A549 (cell line): Measurements from ENCODE around the gene XPO6. TPM values are rescaled to one million over a fixed set of nuclear protein-coding genes. Genes with fewer than 3 reads are reported as not detected.
A peak's percentile ranks its signal among the peaks of the same experiment; 100 is the strongest.

Source experiments
- ATAC-seq, 2 experiments: fragments of 200-7000 bp in 1 of 2; fragments of >200 bp in 1 of 2; cut with Nextera tagmentation in 1 of 2; cut with Tn5 transposase in 1 of 2; 3 replicates each; pipeline versions ENCODE4 v1.8.0 to v1.9.1; 2018 to 2020; ENCODE audit warnings: mild to moderate bottlenecking in 1 of 2, moderate library complexity in 1 of 2
- CTCF ChIA-PET: fragments of 300-600 bp; sonication (Branson Sonifier 250); formaldehyde crosslinking; extraction: SDS; loops from one replicate; lab custom pipeline; 2021; ENCODE audit warnings: antibody characterized with exemption, inconsistent platforms; lab: Yijun Ruan, JAX
- POLR2A ChIA-PET: fragments of 350-600 bp; formaldehyde crosslinking; extraction: SDS; loops from one replicate; lab custom pipeline; 2021; ENCODE audit warnings: antibody characterized with exemption, inconsistent platforms; lab: Yijun Ruan, JAX
- DNase-seq, 2 experiments: peaks; one replicate each; pipeline versions ENCODE4 v3.0.0 to v3.0.0-alpha.2; 2011 to 2016; ENCODE audit warnings: low read depth in 1 of 2, low spot score in 1 of 2
- FAIRE-seq: peaks from 2 replicates; lab custom pipeline; 2011; peaks lifted over from hg19 to GRCh38; lab: Jason Lieb, UNC
- H3K27ac ChIP-seq, 2 experiments: fragments of >200 bp; sonication (Bioruptor Twin); formaldehyde crosslinking; 3 replicates each; pipeline ENCODE4 v1.5.1; 2016 to 2017
- H3K4me1 ChIP-seq: fragments of >200 bp; sonication (Bioruptor Twin); formaldehyde crosslinking; 3 replicates; pipeline ENCODE4 v1.6.1; 2016
- H3K4me2 ChIP-seq: fragments of >200 bp; sonication (Bioruptor Twin); formaldehyde crosslinking; 3 replicates; pipeline ENCODE4 v1.6.1; 2016
- H3K4me3 ChIP-seq: fragments of >200 bp; sonication (Bioruptor Twin); formaldehyde crosslinking; 3 replicates; pipeline ENCODE4 v1.5.1; 2016
- H3K9me3 ChIP-seq: fragments of >200 bp; sonication (Bioruptor Twin); formaldehyde crosslinking; 3 replicates; pipeline ENCODE4 v1.6.1; 2016
- CBX2 ChIP-seq: fragments of 200-600 bp; sonication (generic); IDR thresholded peaks from 2 replicates; pipeline ENCODE4 v1.6.1; 2016; ENCODE audit warnings: low read depth, mild to moderate bottlenecking, borderline replicate concordance
- CEBPB ChIP-seq, 2 experiments: fragments of >200 bp in 1 of 2; sonication (Bioruptor Twin) in 1 of 2; formaldehyde crosslinking in 1 of 2; IDR thresholded peaks; 2 replicates each; pipeline ENCODE4 v1.6.1; 2012 to 2016
- CHD4 ChIP-seq: fragments of 200-600 bp; sonication (generic); IDR thresholded peaks from 2 replicates; pipeline ENCODE4 v1.6.1; 2016; ENCODE audit warnings: antibody characterized with exemption, mild to moderate bottlenecking, borderline replicate concordance
- EHF ChIP-seq: fragments of 250-450 bp; sonication (Bioruptor Pico); IDR thresholded peaks from 2 replicates; pipeline ENCODE4 v1.5.0; 2020; ENCODE audit warnings: mild to moderate bottlenecking
- EHMT2 ChIP-seq: fragments of 200-600 bp; sonication (generic); IDR thresholded peaks from 2 replicates; pipeline ENCODE4 v1.6.1; 2016; ENCODE audit warnings: antibody characterized with exemption, low read depth, mild to moderate bottlenecking, moderate library complexity
- FOSB ChIP-seq: fragments of 250-450 bp; sonication (Bioruptor Pico); IDR thresholded peaks from 2 replicates; pipeline ENCODE4 v1.5.0; 2020; ENCODE audit warnings: mild to moderate bottlenecking, moderate library complexity
- FOXS1 ChIP-seq: fragments of 250-450 bp; sonication (Bioruptor Pico); IDR thresholded peaks from 2 replicates; pipeline ENCODE4 v1.5.0; 2020; ENCODE audit warnings: mild to moderate bottlenecking, moderate library complexity
- HDAC2 ChIP-seq: fragments of 200-600 bp; sonication (generic); IDR thresholded peaks from 2 replicates; pipeline ENCODE4 v1.6.1; 2016
- JUN ChIP-seq, 2 experiments: fragments of >200 bp; sonication (Bioruptor Twin); formaldehyde crosslinking; IDR thresholded peaks; 2 replicates in 1 of 2; 3 replicates in 1 of 2; pipeline ENCODE4 v1.6.1; 2016 to 2017
- KDM5A ChIP-seq: fragments of 200-600 bp; sonication (generic); IDR thresholded peaks from 2 replicates; pipeline ENCODE4 v1.6.1; 2016; ENCODE audit warnings: antibody characterized with exemption, mild to moderate bottlenecking
- MYC ChIP-seq: IDR thresholded peaks from 2 replicates; pipeline ENCODE4 v1.6.1; 2012; ENCODE audit warnings: mild to moderate bottlenecking, inconsistent platforms, low read length, improper control_type of control experiment, borderline replicate concordance
- NPAS2 ChIP-seq: fragments of 250-450 bp; sonication (Bioruptor Pico); IDR thresholded peaks from 2 replicates; pipeline ENCODE4 v1.8.0; 2022; ENCODE audit warnings: mild to moderate bottlenecking, moderate library complexity, borderline replicate concordance
- PHF8 ChIP-seq: fragments of 200-600 bp; sonication (generic); IDR thresholded peaks from 2 replicates; pipeline ENCODE4 v1.6.1; 2016; ENCODE audit warnings: low read depth, mild to moderate bottlenecking, antibody characterized with exemption, moderate library complexity, borderline replicate concordance
- POLR2A ChIP-seq: IDR thresholded peaks from 2 replicates; pipeline ENCODE4 v1.6.1; 2012; ENCODE audit warnings: mild to moderate bottlenecking, low read length
- POLR2AphosphoS2 ChIP-seq: conservative IDR thresholded peaks from 2 replicates; pipeline ENCODE4 v1.6.1; 2012; ENCODE audit warnings: low read length, improper control_type of control experiment, inconsistent platforms
- RCOR1 ChIP-seq: fragments of 150-350 bp; IDR thresholded peaks from 2 replicates; pipeline ENCODE4 v1.6.1; 2014; ENCODE audit warnings: antibody characterized with exemption, low read length, low read depth
- SMC3 ChIP-seq: fragments of >200 bp; sonication (Bioruptor Twin); formaldehyde crosslinking; IDR thresholded peaks from 3 replicates; pipeline ENCODE4 v1.6.1; 2018; ENCODE audit warnings: inconsistent platforms
- TFCP2L1 ChIP-seq: fragments of 250-450 bp; sonication (Bioruptor Pico); IDR thresholded peaks from 2 replicates; pipeline ENCODE4 v1.5.0; 2021; ENCODE audit warnings: mild to moderate bottlenecking
- ZSCAN20 ChIP-seq: fragments of 250-450 bp; sonication (Bioruptor Pico); IDR thresholded peaks from 2 replicates; pipeline ENCODE4 v1.8.0; 2022; ENCODE audit warnings: mild to moderate bottlenecking, moderate library complexity
- WGBS: methylation state at CpG from one replicate; pipeline ENCODE4 v1.1.6; 2017; ENCODE audit errors: missing lambda C conversion rate; 5-methylcytosine and 5-hydroxymethylcytosine counted together
- polyA plus RNA-seq, 4 experiments: library from polyadenylated mRNA; depleted of rRNA in 3 of 4; stranded (reverse); fragments of >200 nt; fragmentation: RNase III in 1 of 4; extraction: RNeasy Plus Mini Kit Qiagen cat#74134 plus additional on column Dnase treatment in 1 of 4; gene quantifications; 2 replicates in 3 of 4; 3 replicates in 1 of 4; pipeline ENCODE4 v1.2.3, GENCODE V29; 2011 to 2017
- TF ChIP-seq, protein P1 (sequence below): fragments of 250-450 bp; sonication (Bioruptor Pico); IDR thresholded peaks from 2 replicates; pipeline ENCODE4 v1.5.0; 2020; ENCODE audit warnings: low read depth, mild to moderate bottlenecking, moderate library complexity
- TF ChIP-seq, protein P2 (sequence below): fragments of >200 bp; sonication (Bioruptor Twin); formaldehyde crosslinking; IDR thresholded peaks from 2 replicates; pipeline ENCODE4 v1.6.1; 2016

Gene XPO6
- polyA plus RNA-seq, 2 of the 4 experiments (the other 2 are of a cell fraction), result 63.0 to 108 TPM

DNA sequence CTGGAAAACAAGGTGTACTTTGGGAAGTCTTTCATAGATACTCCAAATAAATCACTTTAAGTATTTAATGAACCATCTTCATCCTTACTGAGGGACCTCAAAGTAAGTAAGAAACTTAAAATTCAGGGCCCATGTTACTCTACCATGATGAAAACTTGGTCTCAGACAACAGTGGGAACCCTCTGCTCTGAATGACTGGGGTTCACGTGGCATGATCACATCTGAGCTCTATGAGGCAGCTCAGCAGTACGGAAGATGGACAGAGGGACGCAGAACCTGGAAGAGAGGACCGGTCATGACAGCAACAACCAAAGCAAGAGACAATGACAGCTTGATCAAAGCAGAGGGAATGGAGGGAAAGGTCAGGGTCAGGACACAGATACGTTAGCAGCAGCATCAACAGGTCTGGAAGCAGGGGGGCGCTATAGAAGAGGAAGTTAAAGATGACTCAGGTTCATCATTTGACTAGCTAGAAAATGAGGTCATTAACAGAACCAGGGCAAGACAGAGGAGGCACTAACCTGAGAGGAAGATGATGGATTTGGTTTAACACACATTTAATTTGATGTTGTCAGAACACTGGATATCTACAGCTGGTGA lies 9.5 kb downstream of the XPO6 start:
- Histone ChIP-seq H3K9me3 (no peaks in the 10 kb centered on the region), H3K4me2 (no peak overlapping the region), H3K27ac (no peak overlapping the region), H3K4me3 (no peak overlapping the region), H3K4me1 (no peaks in the 10 kb centered on the region)
- peak in 1 of 2 experiments; percentile 29 for DNase-seq
- WGBS, result 90% methylated on average over 6 of the region's 6 CpGs
- TF ChIP-seq CHD4, result no peak
- ChIA-PET CTCF (interaction anchor here (0.9 kb wide), 1 partner anchor 10 kb away, joined by 3 read pairs; no protein-coding TSS in a partner anchor), POLR2A (interaction anchor here (1.1 kb wide), 1 partner anchor 8 kb away, joined by 3 read pairs; no protein-coding TSS in a partner anchor)
- no peak; a peak in 1 of 6 replicates for ATAC-seq
- no peak for FAIRE-seq

DNA sequence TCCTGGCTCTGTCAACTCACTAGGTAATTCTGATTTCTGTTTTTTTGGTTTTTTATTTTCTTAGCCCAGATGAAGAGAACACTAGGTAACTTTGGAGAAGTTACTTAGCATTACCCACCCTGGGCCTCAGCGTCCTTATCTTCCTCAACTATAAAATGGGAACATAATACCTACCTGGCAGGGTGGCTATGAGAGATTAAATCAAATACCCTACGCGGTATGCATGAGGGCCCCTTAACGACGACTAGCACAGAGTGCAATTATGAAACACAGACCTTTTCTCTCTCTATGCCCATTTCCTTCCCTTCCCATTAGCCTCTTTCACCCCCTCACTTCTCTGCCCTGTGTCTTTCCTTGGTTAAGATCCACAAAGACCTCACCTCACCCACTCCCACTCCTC lies 11.1 kb downstream of the XPO6 start:
- 93% methylated on average over 5 of the region's 5 CpGs for WGBS
- FAIRE-seq, result no peak
- ChIA-PET POLR2A (no interaction called here), CTCF (no interaction called here)
- Histone ChIP-seq H3K9me3 (no peaks in the 10 kb centered on the region), H3K4me1 (no peaks in the 10 kb centered on the region), H3K27ac (no peak overlapping the region), H3K4me3 (no peak overlapping the region)
- no peak for DNase-seq
- TF ChIP-seq, protein P1, sequence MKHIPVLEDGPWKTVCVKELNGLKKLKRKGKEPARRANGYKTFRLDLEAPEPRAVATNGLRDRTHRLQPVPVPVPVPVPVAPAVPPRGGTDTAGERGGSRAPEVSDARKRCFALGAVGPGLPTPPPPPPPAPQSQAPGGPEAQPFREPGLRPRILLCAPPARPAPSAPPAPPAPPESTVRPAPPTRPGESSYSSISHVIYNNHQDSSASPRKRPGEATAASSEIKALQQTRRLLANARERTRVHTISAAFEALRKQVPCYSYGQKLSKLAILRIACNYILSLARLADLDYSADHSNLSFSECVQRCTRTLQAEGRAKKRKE (CRISPR knock-in tag), result no peak
- TF ChIP-seq KDM5A (no peak), HDAC2 (no peak), CEBPB (IDR thresholded peaks at IDR 0.05) (no peak), FOXS1 (CRISPR knock-in tag) (no peak), ZSCAN20 (no peak), JUN (IDR thresholded peaks at IDR 0.05) (no peak), SMC3 (no peak), PHF8 (no peak), FOSB (CRISPR knock-in tag) (no peak), MYC (no peak), EHF (no peak)
- TF ChIP-seq, all 56 proteins: peak for 0
- no peak for ATAC-seq
- H3K4me2 ChIP-seq, result no peak overlapping the region

DNA sequence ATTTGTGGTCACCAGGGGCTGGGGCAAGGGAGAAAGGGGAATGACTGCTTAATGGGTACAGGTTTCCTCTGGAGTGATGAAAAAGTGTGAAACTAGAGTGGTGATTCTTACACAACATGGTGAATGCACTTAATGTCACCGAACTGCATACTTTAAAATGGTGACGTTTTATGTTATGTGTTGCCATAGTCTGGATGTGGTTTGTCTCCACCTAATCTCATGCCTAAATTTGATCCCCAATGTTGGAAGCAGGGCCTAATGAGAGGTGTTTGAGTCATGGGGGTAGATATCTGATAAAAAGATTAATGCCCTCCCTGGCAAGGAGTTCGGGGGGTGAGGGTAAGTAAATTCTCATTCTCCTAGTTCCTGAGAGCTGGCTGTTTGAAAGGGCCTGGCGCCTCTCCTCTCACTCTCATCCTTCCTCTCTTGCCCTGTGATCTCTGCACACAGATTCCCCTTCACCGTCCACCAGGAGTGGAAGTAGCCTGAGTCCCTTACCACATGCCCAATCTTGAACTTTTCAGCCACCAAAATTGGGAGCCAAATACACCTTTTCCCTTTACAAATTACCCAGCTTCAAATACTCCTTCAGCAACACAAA lies 15.3 kb downstream of the XPO6 start:
- Histone ChIP-seq H3K4me2 (no peak overlapping the region), H3K4me1 (peaks cover 25% of the 10 kb centered on the region), H3K4me3 (no peak overlapping the region), H3K9me3 (no peaks in the 10 kb centered on the region), H3K27ac (0 out of 6 replicates have a peak overlapping the region, but pooled peaks of 1 of the 2 experiments have one; percentile 5)
- no peak for DNase-seq
- WGBS, result 91% methylated on average over 5 of the region's 5 CpGs
- POLR2A ChIA-PET, result no interaction called here
- ATAC-seq, result no peak
- TF ChIP-seq CHD4, result no peak
- no peak for TF ChIP-seq RCOR1
- no peak for TF ChIP-seq POLR2A
- TF ChIP-seq JUN (IDR thresholded peaks at IDR 0.05), result no peak
- TF ChIP-seq POLR2AphosphoS2, result no peak
- TF ChIP-seq CBX2, result no peak
- CTCF ChIA-PET, result interaction anchor here (1.4 kb wide), 1 partner anchor 12 kb away, joined by 3 read pairs; no protein-coding TSS in a partner anchor
- no peak for FAIRE-seq

DNA sequence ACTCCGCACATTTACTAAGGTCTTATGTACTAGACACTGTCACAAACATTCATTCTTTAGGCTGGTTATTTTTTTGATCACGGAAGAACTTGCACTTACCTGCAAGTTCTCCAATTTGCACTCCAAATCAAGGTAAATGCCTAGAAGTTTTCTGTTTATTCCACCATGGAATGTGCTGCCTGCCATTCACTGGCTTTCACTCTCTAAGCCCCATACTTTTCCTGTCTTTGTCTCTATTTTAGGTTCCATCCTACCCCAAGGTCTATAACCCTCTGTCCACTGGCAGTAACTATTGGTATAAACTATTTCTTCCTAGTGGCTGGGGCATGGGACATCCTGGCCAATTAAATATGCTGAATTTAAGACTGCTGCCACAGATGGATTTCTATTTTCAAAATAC lies 15.9 kb downstream of the XPO6 start:
- DNase-seq (no peak), FAIRE-seq (no peak)
- POLR2A ChIA-PET, result no interaction called here

More for the DNA sequence above, 15.9 kb downstream of the XPO6 start:
- CTCF ChIA-PET, result no interaction called here
- no peaks in the 10 kb centered on the region for H3K9me3 ChIP-seq
- no peak overlapping the region for H3K27ac ChIP-seq
- 92% methylated on average over 2 of the region's 2 CpGs for WGBS
- H3K4me1 ChIP-seq, result peaks cover 25% of the 10 kb centered on the region
- TF ChIP-seq, protein P2, sequence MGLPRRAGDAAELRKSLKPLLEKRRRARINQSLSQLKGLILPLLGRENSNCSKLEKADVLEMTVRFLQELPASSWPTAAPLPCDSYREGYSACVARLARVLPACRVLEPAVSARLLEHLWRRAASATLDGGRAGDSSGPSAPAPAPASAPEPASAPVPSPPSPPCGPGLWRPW, result no peak
- TF ChIP-seq CEBPB (IDR thresholded peaks at IDR 0.05) (no peak), EHMT2 (no peak), TFCP2L1 (CRISPR knock-in tag) (no peak), NPAS2 (no peak)
- TF ChIP-seq, all 56 proteins: peak for 0
- ATAC-seq, result no peak
- Histone ChIP-seq H3K4me3 (no peak overlapping the region), H3K4me2 (no peak overlapping the region)
